H1 (cell line): ENCODE results near the gene VPS25. TPM values are rescaled to one million over a fixed set of nuclear protein-coding genes. Genes with fewer than 3 reads are reported as not detected.

Experiments
- CTCF ChIA-PET: fragments of 300-600 bp; sonication (Branson Sonifier 250); formaldehyde crosslinking; loops from one replicate; lab custom pipeline; 2021; ENCODE audit not compliant: partially characterized antibody; lab: Charles Lee
- POLR2A ChIA-PET: fragments of 300-600 bp; sonication (Branson Sonifier 250); formaldehyde crosslinking; loops from one replicate; lab custom pipeline; 2021; ENCODE audit warnings: inconsistent platforms; ENCODE audit not compliant: partially characterized antibody; lab: Charles Lee
- DNase-seq, 2 experiments: peaks; one replicate each; pipeline versions ENCODE4 v3.0.0 to v3.0.0-alpha.2; 2010 to 2022; ENCODE audit warnings: low spot score in 2 of 2, low read depth in 1 of 2, mixed read lengths in 1 of 2
- FAIRE-seq: peaks from 2 replicates; lab custom pipeline; 2011; peaks lifted over from hg19 to GRCh38; lab: Jason Lieb, UNC
- H2AFZ ChIP-seq: 2 replicates; pipeline ENCODE4 v1.8.1; 2012; ENCODE audit warnings: low read length, inconsistent platforms
- H2AK5ac ChIP-seq: 2 replicates; pipeline ENCODE4 v1.6.1; 2013; ENCODE audit warnings: low read depth, low read length
- H2BK120ac ChIP-seq: replicated peaks from 2 replicates; pipeline ENCODE3; 2013; ENCODE audit warnings: low read depth, low read length, inconsistent platforms
- H2BK12ac ChIP-seq: 2 replicates; pipeline ENCODE4 v1.6.1; 2013; ENCODE audit warnings: low read depth, low read length
- H2BK15ac ChIP-seq: 2 replicates; pipeline ENCODE4 v1.6.1; 2013; ENCODE audit warnings: low read length
- H2BK20ac ChIP-seq: 2 replicates; pipeline ENCODE4 v1.6.1; 2013; ENCODE audit warnings: low read length
- H2BK5ac ChIP-seq: 2 replicates; pipeline ENCODE4 v1.6.1; 2013; ENCODE audit warnings: low read depth, low read length
- H3K14ac ChIP-seq: 2 replicates; pipeline ENCODE4 v1.6.1; 2013; ENCODE audit warnings: inconsistent platforms; ENCODE audit not compliant: insufficient read length
- H3K18ac ChIP-seq: 2 replicates; pipeline ENCODE4 v1.6.1; 2013; ENCODE audit warnings: low read length; ENCODE audit errors: extremely low read depth
- H3K23ac ChIP-seq: 2 replicates; pipeline ENCODE4 v1.6.1; 2013; ENCODE audit warnings: inconsistent platforms; ENCODE audit not compliant: insufficient read length
- H3K23me2 ChIP-seq: 2 replicates; pipeline ENCODE4 v1.6.1; 2013; ENCODE audit warnings: low read depth, low read length
- H3K27ac ChIP-seq: 2 replicates; pipeline ENCODE4 v1.6.1; 2011; ENCODE audit warnings: low read depth, low read length, inconsistent platforms
- H3K27me3 ChIP-seq, 4 experiments: replicated peaks in 1 of 4; 1 replicate in 1 of 4; 2 replicates in 3 of 4; pipeline versions ENCODE4 v1.6.1 to v1.8.1; 2011 to 2013; ENCODE audit warnings: low read length in 3 of 4, mild to moderate bottlenecking in 3 of 4, inconsistent platforms in 2 of 4, mixed read lengths in 2 of 4, moderate library complexity in 1 of 4; ENCODE audit not compliant: control insufficient read depth in 3 of 4, insufficient read depth in 3 of 4; ENCODE audit errors: extremely low read depth in 1 of 4
- H3K36me3 ChIP-seq, 4 experiments: 2 replicates each; pipeline versions ENCODE4 v1.6.1 to v1.8.1; 2011 to 2013; ENCODE audit warnings: mild to moderate bottlenecking in 4 of 4, low read length in 3 of 4, moderate library complexity in 2 of 4, control low read depth in 1 of 4, inconsistent platforms in 1 of 4; ENCODE audit not compliant: insufficient read depth in 4 of 4, control insufficient read depth in 2 of 4
- H3K4ac ChIP-seq: replicated peaks from 2 replicates; pipeline ENCODE3; 2013; ENCODE audit warnings: low read length, low read depth, mixed read lengths, inconsistent platforms; ENCODE audit not compliant: insufficient read length
- H3K4me1 ChIP-seq, 4 experiments: replicated peaks in 1 of 4; 1 replicate in 1 of 4; 2 replicates in 3 of 4; pipeline versions ENCODE4 v1.6.1 to v1.8.1; 2011 to 2013; ENCODE audit warnings: low read length in 3 of 4, inconsistent platforms in 2 of 4, mixed read lengths in 1 of 4; ENCODE audit not compliant: insufficient read depth in 4 of 4, control insufficient read depth in 3 of 4
- H3K4me2 ChIP-seq, 2 experiments: 2 replicates each; pipeline versions ENCODE4 v1.6.1 to v1.8.1; 2011 to 2013; ENCODE audit warnings: low read depth in 2 of 2, low read length in 2 of 2, control low read depth in 1 of 2, inconsistent platforms in 1 of 2, mild to moderate bottlenecking in 1 of 2; ENCODE audit not compliant: insufficient read depth in 1 of 2
- H3K4me3 ChIP-seq, 4 experiments: fragments of 200-600, 300-600 bp in 1 of 4; sonication (generic), shearing (Covaris generic), sonication (Bioruptor Twin) in 1 of 4; 2 replicates each; pipeline versions ENCODE4 v1.5.1 to v1.8.1; 2011 to 2016; ENCODE audit warnings: low read length in 4 of 4, low read depth in 3 of 4, control low read depth in 2 of 4, inconsistent platforms in 2 of 4, mild to moderate bottlenecking in 2 of 4, mixed read lengths in 1 of 4, moderate library complexity in 1 of 4; ENCODE audit not compliant: insufficient read depth in 2 of 4; ENCODE audit errors: extremely low read depth in 1 of 4
- H3K56ac ChIP-seq: replicated peaks from 2 replicates; pipeline ENCODE3; 2013; ENCODE audit warnings: low read depth, mild to moderate bottlenecking, mixed read lengths, low read length, inconsistent platforms; ENCODE audit not compliant: insufficient read length
- H3K79me1 ChIP-seq: 2 replicates; pipeline ENCODE4 v1.6.1; 2013; ENCODE audit warnings: low read depth, low read length, control low read depth
- H3K79me2 ChIP-seq, 2 experiments: 2 replicates each; pipeline versions ENCODE4 v1.6.1 to v1.8.1; 2012 to 2013; ENCODE audit warnings: low read length in 2 of 2, mild to moderate bottlenecking in 2 of 2, inconsistent platforms in 1 of 2; ENCODE audit not compliant: insufficient read depth in 2 of 2, control insufficient read depth in 1 of 2
- H3K9ac ChIP-seq, 4 experiments: replicated peaks in 1 of 4; 1 replicate in 1 of 4; 2 replicates in 3 of 4; pipeline versions ENCODE4 v1.6.1 to v1.8.1; 2011 to 2013; ENCODE audit warnings: low read depth in 3 of 4, low read length in 3 of 4, control low read depth in 2 of 4, mild to moderate bottlenecking in 2 of 4, moderate library complexity in 2 of 4, inconsistent platforms in 1 of 4; ENCODE audit errors: extremely low read depth in 1 of 4
- H3K9me3 ChIP-seq, 2 experiments: 2 replicates each; pipeline versions ENCODE4 v1.6.1 to v1.8.1; 2012 to 2013; ENCODE audit warnings: mild to moderate bottlenecking in 2 of 2, moderate library complexity in 2 of 2, control low read depth in 1 of 2, inconsistent platforms in 1 of 2, low read depth in 1 of 2, low read length in 1 of 2, mixed read lengths in 1 of 2; ENCODE audit not compliant: insufficient read depth in 2 of 2
- H4K20me1 ChIP-seq, 2 experiments: replicated peaks in 1 of 2; 2 replicates each; pipeline versions ENCODE3 to v1.8.1; 2011 to 2013; ENCODE audit warnings: inconsistent platforms in 2 of 2, low read length in 2 of 2, mild to moderate bottlenecking in 1 of 2; ENCODE audit not compliant: insufficient read depth in 2 of 2, control insufficient read depth in 1 of 2
- H4K5ac ChIP-seq: 2 replicates; pipeline ENCODE4 v1.6.1; 2013; ENCODE audit warnings: low read length, low read depth, mixed read lengths, inconsistent platforms; ENCODE audit not compliant: insufficient read length
- H4K8ac ChIP-seq: 2 replicates; pipeline ENCODE4 v1.8.0; 2013; ENCODE audit warnings: mild to moderate bottlenecking, moderate library complexity, low read length, inconsistent platforms; ENCODE audit not compliant: insufficient read depth; ENCODE audit errors: extremely low read depth
- H4K91ac ChIP-seq: replicated peaks from 2 replicates; pipeline ENCODE3; 2013; ENCODE audit warnings: low read length, mixed read lengths, inconsistent platforms; ENCODE audit not compliant: insufficient read length
- CHD2 ChIP-seq: IDR thresholded peaks from 2 replicates; pipeline ENCODE4 v1.6.1; 2012; ENCODE audit warnings: low read length, improper control_type of control experiment
- HDAC6 ChIP-seq: IDR thresholded peaks from one replicate; pipeline ENCODE4 v1.7.1; 2012; ENCODE audit warnings: low read depth, mild to moderate bottlenecking, inconsistent platforms, low read length, moderate library complexity
- NANOG ChIP-seq: IDR thresholded peaks from 2 replicates; pipeline ENCODE4 v1.6.1; 2011; ENCODE audit warnings: low read length, low read depth, mild to moderate bottlenecking, inconsistent platforms; ENCODE audit not compliant: insufficient read depth, poor library complexity, severe bottlenecking
- POU5F1 ChIP-seq: IDR thresholded peaks from 2 replicates; pipeline ENCODE4 v1.6.1; 2011; ENCODE audit warnings: low read depth, mild to moderate bottlenecking, low read length, moderate library complexity
- WGBS, 2 experiments: shearing (Covaris generic) in 1 of 2; methylation state at CpG; one replicate each; pipeline versions ENCODE4 v1.1.6 to v1.1.7; 2013 to 2015; ENCODE audit warnings: low lambda C conversion rate in 2 of 2, mixed read lengths in 2 of 2, inconsistent platforms in 1 of 2, low coverage in 1 of 2, missing lambda C conversion rate in 1 of 2; ENCODE audit not compliant: insufficient replicate concordance in 2 of 2, insufficient coverage in 1 of 2, insufficient read length in 1 of 2; ENCODE audit errors: extremely low coverage in 1 of 2, missing lambda C conversion rate in 1 of 2; 5-methylcytosine and 5-hydroxymethylcytosine counted together
- polyA plus RNA-seq, 7 experiments: library from polyadenylated mRNA; depleted of rRNA in 3 of 7; stranded (reverse) in 5 of 7; unstranded in 2 of 7; fragments of >200 nt in 5 of 7; fragments of 200-250 nt in 2 of 7; gene quantifications; 1 replicate in 5 of 7; 2 replicates in 1 of 7; 4 replicates in 1 of 7; pipeline versions ENCODE4 v1.2.1 to v1.2.3, GENCODE V29; 2011 to 2013; ENCODE audit warnings: missing spikeins in 2 of 7, mixed read lengths in 2 of 7
- total RNA-seq: library from RNA; stranded (reverse); fragmentation: NEBNext Ultra II Directional; extraction: Animal tissue kit (Norgen Biotek cat#: 25700); gene quantifications from 2 replicates; pipeline ENCODE4 v1.2.1, GENCODE V29; 2021
- TF ChIP-seq, protein P1 (sequence below): IDR thresholded peaks from 2 replicates; pipeline ENCODE4 v1.6.1; 2011; ENCODE audit warnings: low read length, improper control_type of control experiment

Gene VPS25
- total and polyA plus RNA-seq, 2 of the 8 experiments (the other 6 are each of a cell fraction or from before 2014, with no cell fraction given) = 88.2 to 188 TPM

GRCh38 chr17:42806249-42806648 lies 33.0 kb downstream of the VPS25 start:
- no peak overlapping the region for H3K56ac ChIP-seq
- H4K5ac ChIP-seq = no peak overlapping the region
- WGBS, 2 experiments = 89% methylated on average over 1 of the region's 1 CpG; no CpG with 5 or more reads in 1 of the 2 experiments
- ChIA-PET CTCF (interaction anchor here (0.6 to 2.8 kb wide), 6 partner anchors 15 to 59 kb away, joined by 3 to 11 read pairs (median 3); partner anchors contain the start of genes AOC2 and BECN1), POLR2A (interaction anchor here (0.6 to 1.7 kb wide), 6 partner anchors 9 to 106 kb away, joined by 3 to 5 read pairs (median 4); partner anchors contain the start of gene WNK4)
- no peaks in the 10 kb centered on the region for H3K79me2 ChIP-seq
- peaks cover 0 to 5% (median 3%) of the 10 kb centered on the region in 4 experiments; a peak in 2 of 7 replicates for H3K27me3 ChIP-seq
- DNase-seq (no peak), FAIRE-seq (no peak)
- no peak overlapping the region for H2BK15ac ChIP-seq
- H2BK120ac ChIP-seq = no peak overlapping the region
- no peak overlapping the region for H4K91ac ChIP-seq
- H2BK12ac ChIP-seq = no peak overlapping the region
- no peak overlapping the region for H3K14ac ChIP-seq
- no peak overlapping the region for H3K4me3 ChIP-seq
- no peaks in the 10 kb centered on the region for H3K23me2 ChIP-seq
- H3K18ac ChIP-seq = no peak overlapping the region
- no peak overlapping the region for H3K27ac ChIP-seq
- no peaks in the 10 kb centered on the region for H3K4me1 ChIP-seq
- H3K4me2 ChIP-seq = no peak overlapping the region
- H3K36me3 ChIP-seq = peaks cover 0 to 9% (median 4%) of the 10 kb centered on the region in 4 experiments; a peak in 5 of 8 replicates
- H4K8ac ChIP-seq = no peak overlapping the region
- H4K20me1 ChIP-seq = no peaks in the 10 kb centered on the region
- no peak overlapping the region for H3K9ac ChIP-seq
- no peak overlapping the region for H3K4ac ChIP-seq
- H3K9me3 ChIP-seq = no peaks in the 10 kb centered on the region
- no peak overlapping the region for H2AK5ac ChIP-seq
- no peak overlapping the region for H2AFZ ChIP-seq
- no peak overlapping the region for H2BK5ac ChIP-seq
- no peak overlapping the region for H2BK20ac ChIP-seq
- H3K79me1 ChIP-seq = no peaks in the 10 kb centered on the region
- no peak overlapping the region for H3K23ac ChIP-seq
- TF ChIP-seq, protein P1, sequence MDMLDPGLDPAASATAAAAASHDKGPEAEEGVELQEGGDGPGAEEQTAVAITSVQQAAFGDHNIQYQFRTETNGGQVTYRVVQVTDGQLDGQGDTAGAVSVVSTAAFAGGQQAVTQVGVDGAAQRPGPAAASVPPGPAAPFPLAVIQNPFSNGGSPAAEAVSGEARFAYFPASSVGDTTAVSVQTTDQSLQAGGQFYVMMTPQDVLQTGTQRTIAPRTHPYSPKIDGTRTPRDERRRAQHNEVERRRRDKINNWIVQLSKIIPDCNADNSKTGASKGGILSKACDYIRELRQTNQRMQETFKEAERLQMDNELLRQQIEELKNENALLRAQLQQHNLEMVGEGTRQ = no peak
- TF ChIP-seq NANOG = no peak
- no peak for TF ChIP-seq CHD2
- TF ChIP-seq POU5F1 = no peak
- no peak for TF ChIP-seq HDAC6
